Endodermal cell (in vitro differentiated cells): ENCODE data around the gene RUVBL2. TPM values are rescaled to one million over a fixed set of nuclear protein-coding genes. Genes with fewer than 3 reads are reported as not detected.

Experiments used
- DNase-seq: peaks from one replicate; pipeline ENCODE4 v3.0.0-alpha.2; 2017
- H3K27ac ChIP-seq: 2 replicates; pipeline ENCODE4 v1.5.1; 2013; ENCODE audit warnings: mild to moderate bottlenecking, low read depth, low read length, moderate library complexity
- H3K27me3 ChIP-seq: 2 replicates; pipeline ENCODE4 v1.6.1; 2013; ENCODE audit warnings: mild to moderate bottlenecking, low read length, moderate library complexity; ENCODE audit not compliant: insufficient read depth, control insufficient read depth, poor library complexity, severe bottlenecking
- H3K36me3 ChIP-seq: 2 replicates; pipeline ENCODE4 v1.7.0; 2013; ENCODE audit warnings: mild to moderate bottlenecking, low read length, moderate library complexity; ENCODE audit not compliant: control insufficient read depth, insufficient read depth
- H3K4me1 ChIP-seq: one replicate; pipeline ENCODE4 v1.7.0; 2013; ENCODE audit warnings: low read length; ENCODE audit not compliant: control insufficient read depth, insufficient read depth
- H3K4me3 ChIP-seq: 2 replicates; pipeline ENCODE4 v1.5.1; 2013; ENCODE audit warnings: mild to moderate bottlenecking, low read length, moderate library complexity
- H3K9ac ChIP-seq: 2 replicates; pipeline ENCODE4 v1.6.1; 2013; ENCODE audit warnings: mild to moderate bottlenecking, low read length, moderate library complexity; ENCODE audit not compliant: poor library complexity, severe bottlenecking; ENCODE audit errors: extremely low read depth
- H3K9me3 ChIP-seq: 2 replicates; pipeline ENCODE4 v1.6.1; 2013; ENCODE audit warnings: mild to moderate bottlenecking, low read length, moderate library complexity; ENCODE audit not compliant: control insufficient read depth
- H3K27ac Mint-ChIP-seq: 2 replicates; pipeline ENCODE4 v1.8.0; 2020; ENCODE audit warnings: mixed read lengths
- H3K27me3 Mint-ChIP-seq: 2 replicates; pipeline ENCODE4 v1.8.0; 2021; ENCODE audit warnings: mild to moderate bottlenecking, mixed read lengths; ENCODE audit not compliant: insufficient read depth
- H3K36me3 Mint-ChIP-seq: 2 replicates; pipeline ENCODE4 v1.8.0; 2020; ENCODE audit warnings: low read depth, mixed read lengths
- H3K4me1 Mint-ChIP-seq: 2 replicates; pipeline ENCODE4 v1.8.0; 2020; ENCODE audit warnings: mixed read lengths
- H3K4me3 Mint-ChIP-seq: 2 replicates; pipeline ENCODE4 v1.8.0; 2020; ENCODE audit warnings: mild to moderate bottlenecking, moderate library complexity, mixed read lengths
- H3K9me3 Mint-ChIP-seq: 2 replicates; pipeline ENCODE4 v1.8.0; 2020; ENCODE audit warnings: mild to moderate bottlenecking, mixed read lengths
- WGBS, 2 experiments: methylation state at CpG; one replicate each; pipeline versions ENCODE4 v1.1.5 to v1.1.7; 2013; ENCODE audit warnings: missing lambda C conversion rate in 2 of 2, mixed read lengths in 1 of 2; ENCODE audit not compliant: insufficient coverage in 1 of 2, insufficient read length in 1 of 2; 5-methylcytosine and 5-hydroxymethylcytosine counted together
- total RNA-seq, 2 donors: library from RNA; stranded (reverse); fragmentation: NEBNext Ultra II Directional in 1 of 2; extraction: Animal tissue kit (Norgen Biotek cat#: 25700) in 1 of 2; gene quantifications; 2 replicates in 1 of 2; 3 replicates in 1 of 2; pipeline ENCODE4 v1.2.1, GENCODE V29; 2021
- TF ChIP-seq, protein P1 (sequence below): fragments of 200-600 bp; sonication (generic); conservative IDR thresholded peaks from 2 replicates; pipeline ENCODE4 v1.5.0; 2021; ENCODE audit warnings: antibody characterized with exemption, mild to moderate bottlenecking

Gene RUVBL2
- total RNA-seq, 2 donors from 2014 or later: 101 to 112 TPM

DNA sequence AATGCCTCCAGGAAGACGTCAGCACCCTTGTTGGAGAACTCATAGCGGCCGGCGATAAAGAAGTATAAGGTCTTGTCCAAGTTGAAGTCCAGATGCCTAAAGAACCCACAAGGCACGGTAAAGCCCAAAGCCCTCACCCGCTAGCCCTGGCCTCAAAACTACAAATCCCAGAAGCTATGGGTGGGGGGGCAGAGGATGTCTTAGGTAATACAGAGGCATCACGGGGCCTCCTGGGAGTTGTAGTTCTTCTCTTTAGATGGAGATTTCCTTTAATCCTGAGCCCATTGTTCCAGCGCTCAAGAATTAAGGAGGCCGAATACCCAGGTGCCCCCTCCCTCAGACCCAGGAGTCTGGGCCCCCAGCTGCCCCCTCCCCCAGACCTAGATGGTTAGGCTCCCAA is 11.4 kb upstream of the RUVBL2 start:
- Mint-ChIP-seq H3K4me1 (no peaks in the 10 kb centered on the region), H3K27ac (no peak overlapping the region)
- 94 to 95% methylated on average over 7 to 9 of the region's 9 CpGs for WGBS, 2 experiments

DNA sequence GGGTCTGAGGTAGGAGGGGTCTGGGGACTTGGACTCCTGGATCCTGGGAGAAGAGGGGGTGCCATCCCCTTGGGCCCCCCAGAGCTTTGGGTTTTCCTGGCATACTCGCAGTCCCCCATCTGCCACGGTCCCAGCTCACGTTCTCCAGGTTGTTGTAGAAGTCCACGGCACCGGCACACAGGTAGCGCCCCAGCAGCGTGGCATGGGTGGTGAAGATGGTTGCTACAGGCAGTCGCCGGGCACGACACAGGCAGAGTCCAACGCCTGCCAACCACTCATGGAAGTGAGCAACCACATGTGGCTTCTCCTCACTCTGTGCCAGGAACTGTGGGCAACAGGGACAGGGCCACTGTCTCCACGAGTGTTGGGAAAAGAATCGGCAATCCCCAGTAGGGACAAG is 8.0 kb upstream of the RUVBL2 start:
- H3K9me3 Mint-ChIP-seq: no peaks in the 10 kb centered on the region
- H3K4me3 Mint-ChIP-seq: no peak overlapping the region
- Histone ChIP-seq H3K27me3 (no peaks in the 10 kb centered on the region), H3K4me3 (no peak overlapping the region), H3K9me3 (no peaks in the 10 kb centered on the region), H3K36me3 (peaks cover 65% of the 10 kb centered on the region), H3K9ac (no peak overlapping the region), H3K27ac (no peak overlapping the region), H3K4me1 (no peaks in the 10 kb centered on the region)
- 95 to 96% methylated on average over 12 to 13 of the region's 13 CpGs for WGBS, 2 experiments
- peaks cover 4% of the 10 kb centered on the region for H3K4me1 Mint-ChIP-seq
- H3K27me3 Mint-ChIP-seq: no peaks in the 10 kb centered on the region
- no peak overlapping the region for H3K27ac Mint-ChIP-seq
- no peak for DNase-seq
- TF ChIP-seq, protein P1, sequence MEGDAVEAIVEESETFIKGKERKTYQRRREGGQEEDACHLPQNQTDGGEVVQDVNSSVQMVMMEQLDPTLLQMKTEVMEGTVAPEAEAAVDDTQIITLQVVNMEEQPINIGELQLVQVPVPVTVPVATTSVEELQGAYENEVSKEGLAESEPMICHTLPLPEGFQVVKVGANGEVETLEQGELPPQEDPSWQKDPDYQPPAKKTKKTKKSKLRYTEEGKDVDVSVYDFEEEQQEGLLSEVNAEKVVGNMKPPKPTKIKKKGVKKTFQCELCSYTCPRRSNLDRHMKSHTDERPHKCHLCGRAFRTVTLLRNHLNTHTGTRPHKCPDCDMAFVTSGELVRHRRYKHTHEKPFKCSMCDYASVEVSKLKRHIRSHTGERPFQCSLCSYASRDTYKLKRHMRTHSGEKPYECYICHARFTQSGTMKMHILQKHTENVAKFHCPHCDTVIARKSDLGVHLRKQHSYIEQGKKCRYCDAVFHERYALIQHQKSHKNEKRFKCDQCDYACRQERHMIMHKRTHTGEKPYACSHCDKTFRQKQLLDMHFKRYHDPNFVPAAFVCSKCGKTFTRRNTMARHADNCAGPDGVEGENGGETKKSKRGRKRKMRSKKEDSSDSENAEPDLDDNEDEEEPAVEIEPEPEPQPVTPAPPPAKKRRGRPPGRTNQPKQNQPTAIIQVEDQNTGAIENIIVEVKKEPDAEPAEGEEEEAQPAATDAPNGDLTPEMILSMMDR: no peak
- peaks cover 74% of the 10 kb centered on the region for H3K36me3 Mint-ChIP-seq

More for the DNA sequence above, 11.4 kb upstream of the RUVBL2 start:
- Histone ChIP-seq H3K36me3 (peaks cover 67% of the 10 kb centered on the region), H3K4me1 (no peaks in the 10 kb centered on the region), H3K9ac (no peak overlapping the region), H3K9me3 (no peaks in the 10 kb centered on the region), H3K27me3 (no peaks in the 10 kb centered on the region), H3K27ac (no peak overlapping the region), H3K4me3 (no peak overlapping the region)
- H3K27me3 Mint-ChIP-seq: no peaks in the 10 kb centered on the region
- no peak overlapping the region for H3K4me3 Mint-ChIP-seq
- peaks cover 69% of the 10 kb centered on the region for H3K36me3 Mint-ChIP-seq
- peak; percentile 63 for DNase-seq
- H3K9me3 Mint-ChIP-seq: no peaks in the 10 kb centered on the region
- TF ChIP-seq, protein P1: no peak

DNA sequence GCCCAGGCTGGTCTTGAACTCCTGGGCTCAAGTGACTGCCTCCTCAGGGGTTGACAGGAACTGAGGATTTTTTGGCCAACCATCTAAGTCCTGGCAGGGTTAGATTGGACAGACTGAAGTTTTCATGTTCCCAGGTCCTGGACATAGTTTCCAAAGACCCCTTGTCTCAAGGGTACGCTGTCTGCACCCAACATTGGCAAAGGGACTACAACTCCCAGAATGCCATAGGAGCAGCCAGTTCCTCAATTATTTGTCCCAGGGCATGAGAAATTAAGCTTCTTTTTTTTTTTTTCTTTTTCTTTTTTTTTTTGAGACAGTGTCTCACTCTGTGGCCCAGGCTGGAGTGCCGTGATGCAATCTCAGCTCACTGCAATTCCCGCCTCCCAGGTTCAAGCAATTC is 7.5 kb upstream of the RUVBL2 start:
- Histone ChIP-seq H3K4me3 (no peak overlapping the region), H3K27me3 (no peaks in the 10 kb centered on the region), H3K4me1 (no peaks in the 10 kb centered on the region), H3K36me3 (peaks cover 65% of the 10 kb centered on the region), H3K9ac (no peak overlapping the region), H3K9me3 (no peaks in the 10 kb centered on the region), H3K27ac (no peak overlapping the region)
- 92 to 100% methylated on average over 2 to 3 of the region's 3 CpGs for WGBS, 2 experiments
- Mint-ChIP-seq H3K27me3 (no peaks in the 10 kb centered on the region), H3K27ac (no peak overlapping the region), H3K4me3 (no peak overlapping the region), H3K9me3 (no peaks in the 10 kb centered on the region), H3K36me3 (peaks cover 74% of the 10 kb centered on the region), H3K4me1 (peaks cover 6% of the 10 kb centered on the region)
- TF ChIP-seq, protein P1: no peak
- no peak for DNase-seq
